Retinal pigment epithelial cell (primary cell): Measurements from ENCODE around the gene FDXR.

Experiments used
- DNase-seq: peaks from one replicate; pipeline ENCODE4 v3.0.0-alpha.2; 2010; ENCODE audit warnings: low read depth
- H3K4me3 ChIP-seq: 2 replicates; pipeline ENCODE4 v1.5.1; 2011; ENCODE audit warnings: mild to moderate bottlenecking, low read length, control low read depth, moderate library complexity
- CTCF ChIP-seq: conservative IDR thresholded peaks from 2 replicates; pipeline ENCODE4 v1.5.1; 2011; ENCODE audit warnings: low read depth, low read length, control low read depth, inconsistent platforms

Gene FDXR

GRCh38 chr17:74872313-74873036 is at the start of gene FDXR:
TSS of gene FDXR (minus strand) at chr17:74872994. CDS start at chr17:74872944, 50 bp downstream.
- TF ChIP-seq CTCF, result no peak
- no peak for DNase-seq
- H3K4me3 ChIP-seq, result peak within 1 kb of the TSS; percentile 89

DNA sequence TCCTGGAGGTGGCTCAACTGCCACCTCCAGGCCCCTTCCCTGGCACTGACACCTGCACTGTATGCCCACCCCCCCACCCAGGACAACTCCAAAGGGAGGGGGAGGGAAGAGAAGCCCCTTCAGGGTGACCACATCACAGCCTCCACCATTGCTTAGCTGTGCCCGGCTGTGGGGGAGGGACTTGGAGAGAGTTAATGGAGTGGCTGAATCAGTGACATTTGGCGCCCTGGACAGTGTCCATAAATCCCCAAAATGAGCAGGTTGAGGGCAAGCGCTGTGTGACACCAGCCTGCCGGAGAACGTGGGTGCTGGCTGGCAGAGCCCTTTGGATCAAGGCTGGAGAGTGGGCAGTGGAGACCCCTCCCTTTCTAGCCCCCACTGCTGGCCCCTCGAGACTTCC is 49.4 kb upstream of the FDXR start:
- TF ChIP-seq CTCF, result no peak
- no peak for DNase-seq
- H3K4me3 ChIP-seq, result no peak overlapping the region

GRCh38 chr17:74921769-74922168 is 49.0 kb upstream of the FDXR start:
- no peak overlapping the region for H3K4me3 ChIP-seq
- no peak for DNase-seq
- no peak for TF ChIP-seq CTCF

GRCh38 chr17:74921026-74921681 is 48.4 kb upstream of the FDXR start:
- no peak overlapping the region for H3K4me3 ChIP-seq
- DNase-seq, result no peak
- TF ChIP-seq CTCF, result no peak

GRCh38 chr17:74920642-74921025 is 47.8 kb upstream of the FDXR start:
- no peak overlapping the region for H3K4me3 ChIP-seq
- no peak for DNase-seq

GRCh38 chr17:74920306-74920620 is 47.5 kb upstream of the FDXR start:
- H3K4me3 ChIP-seq, result no peak overlapping the region
- no peak for TF ChIP-seq CTCF
- no peak for DNase-seq

More at GRCh38 chr17:74920642-74921025, 47.8 kb upstream of the FDXR start:
- no peak for TF ChIP-seq CTCF

GRCh38 chr17:74919440-74920305 is 46.9 kb upstream of the FDXR start:
- no peak for DNase-seq
- TF ChIP-seq CTCF, result peak; percentile 29
- H3K4me3 ChIP-seq, result no peak overlapping the region
